Adrenal gland (tissue), 12 donors: Measurements from ENCODE around the gene RPS6KA4. TPM values are rescaled to one million over a fixed set of nuclear protein-coding genes. Genes with fewer than 3 reads are reported as not detected.

Experiments used
- DNase-seq, 7 donors: peaks; one replicate each; pipeline ENCODE4 v3.0.0-alpha.2; 2019 to 2020
- H3K27ac ChIP-seq, 5 donors: fragments of 200-600 bp; sonication (generic) in 4 of 5; 1 replicate in 3 of 5; 2 replicates in 2 of 5; pipeline versions ENCODE4 v1.5.1 to v1.8.0; 2016 to 2020; ENCODE audit warnings: mild to moderate bottlenecking in 1 of 5
- H3K27me3 ChIP-seq: fragments of 200-600 bp; 2 replicates; pipeline ENCODE4 v1.8.0; 2021
- H3K36me3 ChIP-seq, 2 donors: fragments of 200-600 bp; replicated peaks in 1 of 2; 1 replicate in 1 of 2; 2 replicates in 1 of 2; pipeline versions ENCODE4 v1.5.1 to v1.8.0; 2018 to 2022
- H3K4me1 ChIP-seq, 2 donors: fragments of 200-600 bp; replicated peaks in 1 of 2; 1 replicate in 1 of 2; 2 replicates in 1 of 2; pipeline versions ENCODE4 v1.5.1 to v1.8.0; 2018 to 2021
- H3K4me3 ChIP-seq, 4 donors: fragments of 200-600 bp; sonication (generic) in 3 of 4; one replicate each; pipeline ENCODE4 v1.5.1; 2016 to 2018
- H3K9me3 ChIP-seq, 3 donors: fragments of 200-600 bp; sonication (generic) in 1 of 3; replicated peaks in 1 of 3; 1 replicate in 2 of 3; 2 replicates in 1 of 3; pipeline versions ENCODE4 v1.5.1 to v1.8.0; 2016 to 2021
- POLR2A ChIP-seq, 2 donors: fragments of 450-650 bp; IDR thresholded peaks; one replicate each; pipeline ENCODE4 v1.6.1; 2017; ENCODE audit warnings: antibody characterized with exemption in 2 of 2, mild to moderate bottlenecking in 2 of 2, moderate library complexity in 1 of 2
- WGBS, 4 donors: extraction: QIAGEN DNeasy Blood & Tissue Kit in 2 of 4; methylation state at CpG; one replicate each; pipeline versions ENCODE4 v1.1.5 to v1.1.7; 2013 to 2017; 5-methylcytosine and 5-hydroxymethylcytosine counted together
- intact Hi-C, 2 donors: fragments of 100-400 bp; cut with DNase I; formaldehyde crosslinking; loops; one replicate each; pipeline versions ENCODE4 v1.14.1 to v1.15.0; 2022 to 2023
- polyA plus RNA-seq, 3 donors: library from polyadenylated mRNA; stranded (reverse); fragments of 200-250 nt in 2 of 3; fragments of 350-450 nt in 1 of 3; fragmentation: Illumina TruSeq in 1 of 3; extraction: RNeasy Lipid Tissue Mini Kit (QIAGEN cat#74804) in 1 of 3; gene quantifications; one replicate each; pipeline ENCODE4 v1.2.3, GENCODE V29; 2013 to 2014
- total RNA-seq, 9 donors: library from RNA; depleted of rRNA in 4 of 9; stranded (reverse); fragments of >200 nt in 4 of 9; fragments of 120-200 nt in 1 of 9; fragmentation: NEBNext Ultra II Directional in 1 of 9; extraction: Animal tissue kit (Norgen Biotek cat#: 25700) in 1 of 9; gene quantifications; one replicate each; pipeline versions ENCODE4 v1.1.0 to v1.2.4, GENCODE V29; 2013 to 2023
- TF ChIP-seq, protein P1 (sequence below), 6 experiments: fragments of 450-650 bp in 4 of 6; fragments of 200-600 bp in 2 of 6; sonication (generic) in 1 of 6; IDR thresholded peaks; 1 replicate in 5 of 6; 2 replicates in 1 of 6; pipeline versions ENCODE4 v1.5.1 to v1.8.0; 2016 to 2021; ENCODE audit warnings: antibody characterized with exemption in 6 of 6, mild to moderate bottlenecking in 2 of 6, moderate library complexity in 1 of 6
- donor health status: healthy with polysubstance abuse.
- donor health status: Bipolar disorder and iron deficiency.
- donor health status: DM: yes; HTN: yes; CAD: no.
- donor health status: DM: no; HTN: no; CAD: no.
- donor health status: DM: no; HTN: no; CAD: no.
- donor health status: DM: yes; HTN: yes; CAD: no.

Gene RPS6KA4
- total and polyA plus RNA-seq, 12 donors, result 4.9 to 89.3 (median 26.3) TPM

DNA sequence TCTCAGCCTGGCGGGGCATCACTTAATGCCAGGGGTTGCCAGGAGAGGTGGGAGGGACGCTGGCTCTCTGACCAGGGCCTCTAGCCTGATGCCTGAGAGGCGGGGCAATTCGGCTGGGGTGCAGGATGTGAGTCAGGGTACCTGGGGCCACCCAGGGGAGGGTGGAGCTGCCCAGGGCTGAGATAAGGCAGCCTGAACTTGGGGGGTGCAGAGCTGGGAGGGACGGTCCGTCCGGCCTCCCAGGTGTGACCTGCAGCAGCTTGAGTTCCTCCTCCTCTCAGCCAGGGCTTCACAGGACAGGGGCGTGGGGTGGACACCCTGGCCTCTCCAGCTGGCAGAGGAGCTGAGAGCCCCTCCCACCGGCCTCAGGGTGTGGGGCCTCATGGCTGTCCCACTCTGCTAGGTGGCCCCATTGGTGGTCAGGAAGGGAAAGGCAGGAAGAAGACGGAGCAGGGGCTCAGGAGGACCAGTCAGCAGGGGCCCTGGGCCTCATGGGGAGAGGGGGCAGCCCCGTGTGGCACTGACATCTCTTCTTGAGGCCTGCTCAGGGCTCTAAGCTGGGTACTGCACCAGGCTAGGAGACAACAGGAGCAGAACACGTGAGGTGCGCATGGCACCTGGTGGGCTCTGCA, 942 bp upstream of the RPS6KA4 start:
- H3K27ac ChIP-seq, result peak overlapping the region in 4 of 5 donors; percentile 13 to 88 (median 84)
- no peak for TF ChIP-seq POLR2A (IDR thresholded peaks at IDR 0.05)
- TF ChIP-seq, protein P1, sequence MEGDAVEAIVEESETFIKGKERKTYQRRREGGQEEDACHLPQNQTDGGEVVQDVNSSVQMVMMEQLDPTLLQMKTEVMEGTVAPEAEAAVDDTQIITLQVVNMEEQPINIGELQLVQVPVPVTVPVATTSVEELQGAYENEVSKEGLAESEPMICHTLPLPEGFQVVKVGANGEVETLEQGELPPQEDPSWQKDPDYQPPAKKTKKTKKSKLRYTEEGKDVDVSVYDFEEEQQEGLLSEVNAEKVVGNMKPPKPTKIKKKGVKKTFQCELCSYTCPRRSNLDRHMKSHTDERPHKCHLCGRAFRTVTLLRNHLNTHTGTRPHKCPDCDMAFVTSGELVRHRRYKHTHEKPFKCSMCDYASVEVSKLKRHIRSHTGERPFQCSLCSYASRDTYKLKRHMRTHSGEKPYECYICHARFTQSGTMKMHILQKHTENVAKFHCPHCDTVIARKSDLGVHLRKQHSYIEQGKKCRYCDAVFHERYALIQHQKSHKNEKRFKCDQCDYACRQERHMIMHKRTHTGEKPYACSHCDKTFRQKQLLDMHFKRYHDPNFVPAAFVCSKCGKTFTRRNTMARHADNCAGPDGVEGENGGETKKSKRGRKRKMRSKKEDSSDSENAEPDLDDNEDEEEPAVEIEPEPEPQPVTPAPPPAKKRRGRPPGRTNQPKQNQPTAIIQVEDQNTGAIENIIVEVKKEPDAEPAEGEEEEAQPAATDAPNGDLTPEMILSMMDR (IDR thresholded peaks at IDR 0.05), result no peak
- H3K9me3 ChIP-seq, result no peaks in the 10 kb centered on the region
- peaks cover 0 to 21% of the 10 kb centered on the region in 2 donors for H3K36me3 ChIP-seq
- H3K4me3 ChIP-seq, result peak overlapping the region in 1 of 4 donors; percentile 97
- 62 to 74% (median 68%) methylated on average over 4 to 13 of the region's 13 CpGs for WGBS, 4 donors
- DNase-seq, result peak in 1 of 7 donors; percentile 36
- H3K27me3 ChIP-seq, result no peaks in the 10 kb centered on the region
- peaks cover 14 to 35% of the 10 kb centered on the region in 2 donors for H3K4me1 ChIP-seq
- intact Hi-C loops, result loop anchor here (10.0 kb wide), 1 partner anchor 297 kb away; no protein-coding TSS in a partner anchor

DNA sequence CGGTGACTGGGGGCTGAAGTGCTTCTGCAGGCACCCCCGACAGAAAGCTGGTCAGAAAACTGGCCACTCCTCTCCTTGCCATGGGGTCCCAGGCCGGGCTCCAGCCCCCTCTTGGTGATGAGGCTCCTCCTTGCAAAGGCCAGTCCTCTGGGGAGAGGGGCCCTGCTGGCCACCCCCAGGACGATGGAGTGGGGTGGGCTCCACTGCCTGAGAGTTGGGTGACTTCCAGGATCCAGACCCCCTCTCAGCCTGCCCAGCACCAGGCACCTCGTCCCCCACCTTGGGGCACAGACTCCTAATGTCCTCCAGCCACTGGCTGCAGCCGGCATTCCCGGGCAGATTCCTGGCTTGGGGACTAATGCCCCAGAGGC, 441 bp upstream of the RPS6KA4 start:
- Histone ChIP-seq H3K4me3 (peak overlapping the region in 2 of 4 donors; percentile 76 to 97), H3K4me1 (peaks cover 14 to 35% of the 10 kb centered on the region in 2 donors), H3K36me3 (peaks cover 0 to 26% of the 10 kb centered on the region in 2 donors), H3K27ac (peak overlapping the region; percentile 13 to 88 (median 82)), H3K27me3 (no peaks in the 10 kb centered on the region), H3K9me3 (no peaks in the 10 kb centered on the region)
- intact Hi-C loops, result loop anchor here (10.0 kb wide), 1 partner anchor 296 kb away; no protein-coding TSS in a partner anchor
- TF ChIP-seq, protein P1 (IDR thresholded peaks at IDR 0.05), result no peak
- no peak for TF ChIP-seq POLR2A (IDR thresholded peaks at IDR 0.05)
- no peak for DNase-seq
- 13 to 30% (median 22%) methylated on average over 2 to 7 of the region's 7 CpGs for WGBS, 4 donors

DNA sequence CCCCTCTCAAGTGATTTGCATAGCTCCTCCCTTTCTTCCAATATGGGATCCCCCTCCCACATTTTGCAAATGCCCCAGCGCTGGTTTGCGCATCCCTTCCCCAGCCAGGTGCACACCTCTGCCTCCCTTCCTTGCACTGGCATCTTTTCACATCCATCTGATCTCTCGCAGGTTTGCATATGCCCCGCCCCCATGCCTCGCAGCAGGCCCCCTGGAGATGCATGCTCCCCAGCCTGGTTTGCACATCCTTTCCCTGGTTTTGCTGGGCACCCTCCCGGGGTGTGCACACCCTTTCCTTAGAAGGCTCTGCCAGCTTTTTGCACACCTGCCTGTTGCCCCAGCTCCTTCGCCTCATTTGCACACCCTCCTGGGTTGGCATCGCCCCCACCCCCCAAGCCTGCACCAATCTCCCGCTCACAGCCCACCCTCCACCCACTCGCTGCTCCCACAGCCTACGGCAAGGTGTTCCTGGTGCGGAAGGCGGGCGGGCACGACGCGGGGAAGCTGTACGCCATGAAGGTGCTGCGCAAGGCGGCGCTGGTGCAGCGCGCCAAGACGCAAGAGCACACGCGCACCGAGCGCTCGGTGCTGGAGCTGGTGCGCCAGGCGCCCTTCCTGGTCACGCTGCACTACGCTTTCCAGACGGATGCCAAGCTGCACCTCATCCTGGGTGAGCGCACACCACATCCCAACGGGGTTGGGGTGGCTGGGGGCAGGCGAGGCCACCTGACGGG, 917 bp downstream of the RPS6KA4 start:
- no peak for DNase-seq
- Histone ChIP-seq H3K4me3 (peak overlapping the region in 3 of 4 donors; percentile 25 to 97 (median 76)), H3K27ac (no peak overlapping the region), H3K9me3 (no peaks in the 10 kb centered on the region), H3K4me1 (peaks cover 14 to 35% of the 10 kb centered on the region in 2 donors), H3K36me3 (peaks cover 0 to 36% of the 10 kb centered on the region in 2 donors), H3K27me3 (no peaks in the 10 kb centered on the region)
- 61 to 72% (median 68%) methylated on average over 34 to 38 of the region's 38 CpGs for WGBS, 4 donors
- TF ChIP-seq, protein P1 (IDR thresholded peaks at IDR 0.05), result no peak
- TF ChIP-seq POLR2A (IDR thresholded peaks at IDR 0.05), result no peak
- intact Hi-C loops, result loop anchor here (10.0 kb wide), 1 partner anchor 295 kb away; no protein-coding TSS in a partner anchor

DNA sequence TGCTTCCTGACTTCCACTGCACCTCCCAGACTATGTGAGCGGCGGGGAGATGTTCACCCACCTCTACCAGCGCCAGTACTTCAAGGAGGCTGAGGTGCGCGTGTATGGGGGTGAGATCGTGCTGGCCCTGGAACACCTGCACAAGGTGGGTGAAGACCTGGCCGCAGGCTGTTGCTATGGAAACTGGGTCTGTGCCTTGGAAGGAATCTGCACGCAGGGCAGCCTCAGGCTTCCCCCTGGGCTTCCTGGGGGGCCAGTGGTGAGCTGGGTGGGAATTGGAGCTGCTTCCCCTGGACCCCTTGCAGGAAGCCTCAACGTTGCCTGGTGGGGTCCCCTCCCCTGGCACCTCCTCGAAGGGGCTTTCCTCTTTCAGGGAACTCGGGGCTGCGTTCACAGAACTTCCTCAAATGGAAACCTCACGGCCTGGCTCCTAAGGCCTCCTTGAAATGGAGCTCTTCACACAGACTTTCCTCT, 1.5 kb downstream of the RPS6KA4 start:
- 69 to 90% (median 73%) methylated on average over 1 to 13 of the region's 13 CpGs for WGBS, 4 donors
- Histone ChIP-seq H3K27ac (no peak overlapping the region), H3K36me3 (peaks cover 0 to 42% of the 10 kb centered on the region in 2 donors), H3K4me1 (peaks cover 11 to 32% of the 10 kb centered on the region in 2 donors), H3K9me3 (no peaks in the 10 kb centered on the region), H3K27me3 (no peaks in the 10 kb centered on the region), H3K4me3 (peak overlapping the region in 1 of 4 donors; percentile 97)
- DNase-seq, result no peak
- intact Hi-C loops, result no loop called here
- TF ChIP-seq, protein P1 (IDR thresholded peaks at IDR 0.05), result no peak
- TF ChIP-seq POLR2A (IDR thresholded peaks at IDR 0.05), result no peak
